ENCODE results near the gene TCF7L2.
A peak's percentile ranks its signal among the peaks of the same experiment; 100 is the strongest.

Gene TCF7L2

GRCh38 chr10:112949875-112950507 lies at the start of gene TCF7L2:
Gene TCF7L2 (plus strand): TSS chr10:112950247. CDS start chr10:112950757, 510 bp downstream.
- in situ Hi-C loops (cut with MboI; ENCODE audit: low sequenced_read_pairs, unreplicated experiment) = no loop called here
- TF ChIP-seq, protein P1, sequence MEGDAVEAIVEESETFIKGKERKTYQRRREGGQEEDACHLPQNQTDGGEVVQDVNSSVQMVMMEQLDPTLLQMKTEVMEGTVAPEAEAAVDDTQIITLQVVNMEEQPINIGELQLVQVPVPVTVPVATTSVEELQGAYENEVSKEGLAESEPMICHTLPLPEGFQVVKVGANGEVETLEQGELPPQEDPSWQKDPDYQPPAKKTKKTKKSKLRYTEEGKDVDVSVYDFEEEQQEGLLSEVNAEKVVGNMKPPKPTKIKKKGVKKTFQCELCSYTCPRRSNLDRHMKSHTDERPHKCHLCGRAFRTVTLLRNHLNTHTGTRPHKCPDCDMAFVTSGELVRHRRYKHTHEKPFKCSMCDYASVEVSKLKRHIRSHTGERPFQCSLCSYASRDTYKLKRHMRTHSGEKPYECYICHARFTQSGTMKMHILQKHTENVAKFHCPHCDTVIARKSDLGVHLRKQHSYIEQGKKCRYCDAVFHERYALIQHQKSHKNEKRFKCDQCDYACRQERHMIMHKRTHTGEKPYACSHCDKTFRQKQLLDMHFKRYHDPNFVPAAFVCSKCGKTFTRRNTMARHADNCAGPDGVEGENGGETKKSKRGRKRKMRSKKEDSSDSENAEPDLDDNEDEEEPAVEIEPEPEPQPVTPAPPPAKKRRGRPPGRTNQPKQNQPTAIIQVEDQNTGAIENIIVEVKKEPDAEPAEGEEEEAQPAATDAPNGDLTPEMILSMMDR (IDR thresholded peaks at IDR 0.05; ENCODE audit: borderline replicate concordance, control extremely low read depth, extremely low read depth, insufficient read depth, missing control alignments) = no peak

GRCh38 chr10:112902730-112903129 lies 47.3 kb upstream of the TCF7L2 start:
- TF ChIP-seq, protein P1 (IDR thresholded peaks at IDR 0.05; ENCODE audit: borderline replicate concordance, control extremely low read depth, extremely low read depth, insufficient read depth, missing control alignments) = no peak
- DNase-seq (ENCODE audit: low spot score) = no peak
- in situ Hi-C loops (cut with MboI; ENCODE audit: low sequenced_read_pairs, unreplicated experiment) = no loop called here

More at GRCh38 chr10:112949875-112950507, at the start of gene TCF7L2:
- DNase-seq (ENCODE audit: low spot score) = peak; percentile 65

- in situ Hi-C loops (cut with MboI; ENCODE audit: low sequenced_read_pairs, unreplicated experiment) = no loop called here
- no peak for DNase-seq (ENCODE audit: low spot score)
- TF ChIP-seq, protein P1 (IDR thresholded peaks at IDR 0.05; ENCODE audit: borderline replicate concordance, control extremely low read depth, extremely low read depth, insufficient read depth, missing control alignments) = no peak
Observed at GRCh38 chr10:112904000-112904399, 46.0 kb upstream of the TCF7L2 start.

- TF ChIP-seq, protein P1 (IDR thresholded peaks at IDR 0.05; ENCODE audit: borderline replicate concordance, control extremely low read depth, extremely low read depth, insufficient read depth, missing control alignments) = no peak
- in situ Hi-C loops (cut with MboI; ENCODE audit: low sequenced_read_pairs, unreplicated experiment) = no loop called here
Observed at GRCh38 chr10:112906945-112907344, 43.1 kb upstream of the TCF7L2 start.

GRCh38 chr10:112907893-112908292 lies 42.2 kb upstream of the TCF7L2 start:
- TF ChIP-seq, protein P1 (IDR thresholded peaks at IDR 0.05; ENCODE audit: borderline replicate concordance, control extremely low read depth, extremely low read depth, insufficient read depth, missing control alignments) = no peak
- no peak for DNase-seq (ENCODE audit: low spot score)

More at GRCh38 chr10:112906945-112907344, 43.1 kb upstream of the TCF7L2 start:
- DNase-seq (ENCODE audit: low spot score) = no peak

DNA sequence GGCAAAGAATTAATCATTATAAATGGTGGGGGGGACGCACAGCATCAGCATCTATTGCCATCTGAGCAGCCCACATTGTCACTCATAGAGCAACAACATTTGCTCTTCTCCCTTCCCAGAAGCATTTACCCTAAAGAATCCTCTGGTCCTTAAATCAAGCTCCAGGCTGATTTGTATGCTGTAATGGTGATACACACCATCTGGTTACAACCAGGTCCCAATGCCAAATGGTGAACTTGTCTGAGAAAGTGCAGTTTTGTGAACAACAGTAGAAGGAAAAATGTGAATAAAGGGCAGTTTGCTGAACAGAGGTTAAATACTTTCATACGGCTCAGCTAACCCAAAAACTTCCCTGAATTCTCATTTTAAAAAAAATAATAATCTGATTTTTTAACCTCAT lies 38.8 kb upstream of the TCF7L2 start:
- TF ChIP-seq, protein P1 (IDR thresholded peaks at IDR 0.05; ENCODE audit: borderline replicate concordance, control extremely low read depth, extremely low read depth, insufficient read depth, missing control alignments) = no peak
- no peak for DNase-seq (ENCODE audit: low spot score)
- in situ Hi-C loops (cut with MboI; ENCODE audit: low sequenced_read_pairs, unreplicated experiment) = no loop called here

More at GRCh38 chr10:112907893-112908292, 42.2 kb upstream of the TCF7L2 start:
- in situ Hi-C loops (cut with MboI; ENCODE audit: low sequenced_read_pairs, unreplicated experiment) = no loop called here

Measured in GM13976 (cell line).